ENCODE measurements around the gene BAIAP2. TPM values are rescaled to one million over a fixed set of nuclear protein-coding genes. Genes with fewer than 3 reads are reported as not detected.

Gene BAIAP2
- total RNA-seq, 1 experiment from 2014 or later, result 57.7 TPM

- no TSS peak for BruUV-seq (replicated peaks)
- DNase-seq, result no peak
- Histone ChIP-seq H3K27me3 (replicated peaks; ENCODE audit: control insufficient read depth, insufficient read depth, low read length) (no peaks in the 10 kb centered on the region), H3K9me3 (no peaks in the 10 kb centered on the region), H3K36me3 (ENCODE audit: control insufficient read depth, insufficient read depth, low read length) (no peaks in the 10 kb centered on the region), H3K4me3 (ENCODE audit: low read depth, low read length) (no peak overlapping the region), H3K4me1 (no peaks in the 10 kb centered on the region)
- intact Hi-C loops (cut with micrococcal nuclease; ENCODE audit: unreplicated experiment), result no loop called here
- Mint-ChIP-seq H3K9me3 (ENCODE audit: unreplicated experiment) (peaks cover 10% of the 10 kb centered on the region), H3K27me3 (ENCODE audit: insufficient read depth, unreplicated experiment) (no peaks in the 10 kb centered on the region), H3K4me3 (ENCODE audit: unreplicated experiment) (no peak overlapping the region), H3K36me3 (ENCODE audit: insufficient read depth, unreplicated experiment) (peaks cover 11% of the 10 kb centered on the region), H3K27ac (ENCODE audit: unreplicated experiment) (no peak overlapping the region), H3K4me1 (ENCODE audit: low read depth, unreplicated experiment) (peaks cover 6% of the 10 kb centered on the region)
- ChIA-PET CTCF (no interaction called here), POLR2A (no interaction called here)
- no peak for TF ChIP-seq CTCF (IDR thresholded peaks at IDR 0.05; ENCODE audit: insufficient read depth in 1 of 2, low read depth in 1 of 2, low read length in 1 of 2, severe bottlenecking in 1 of 2, unreplicated experiment in 1 of 2)
These were observed 7.9 kb upstream of the BAIAP2 start for GRCh38 chr17:81027038-81027437.

GRCh38 chr17:81027591-81028505 is 7.1 kb upstream of the BAIAP2 start:
- Mint-ChIP-seq H3K36me3 (ENCODE audit: insufficient read depth, unreplicated experiment) (peaks cover 11% of the 10 kb centered on the region), H3K4me3 (ENCODE audit: unreplicated experiment) (no peak overlapping the region), H3K4me1 (ENCODE audit: low read depth, unreplicated experiment) (peaks cover 6% of the 10 kb centered on the region), H3K27ac (ENCODE audit: unreplicated experiment) (no peak overlapping the region), H3K27me3 (ENCODE audit: insufficient read depth, unreplicated experiment) (no peaks in the 10 kb centered on the region), H3K9me3 (ENCODE audit: unreplicated experiment) (peaks cover 10% of the 10 kb centered on the region)
- H3K9me3 ChIP-seq, result no peaks in the 10 kb centered on the region
- ChIA-PET POLR2A (no interaction called here), CTCF (no interaction called here)
- no peak for TF ChIP-seq CTCF (IDR thresholded peaks at IDR 0.05; ENCODE audit: insufficient read depth in 1 of 2, low read depth in 1 of 2, low read length in 1 of 2, severe bottlenecking in 1 of 2, unreplicated experiment in 1 of 2)
- no peaks in the 10 kb centered on the region for H3K4me1 ChIP-seq
- H3K27me3 ChIP-seq (replicated peaks; ENCODE audit: control insufficient read depth, insufficient read depth, low read length), result no peaks in the 10 kb centered on the region
- no peak overlapping the region for H3K4me3 ChIP-seq (ENCODE audit: low read depth, low read length)
- intact Hi-C loops (cut with micrococcal nuclease; ENCODE audit: unreplicated experiment), result no loop called here
- H3K36me3 ChIP-seq (ENCODE audit: control insufficient read depth, insufficient read depth, low read length), result no peaks in the 10 kb centered on the region
- no TSS peak for BruUV-seq (replicated peaks)
- no peak for DNase-seq

GRCh38 chr17:81028506-81028858 is 6.5 kb upstream of the BAIAP2 start:
- no peak overlapping the region for H3K27ac Mint-ChIP-seq (ENCODE audit: unreplicated experiment)
- intact Hi-C loops (cut with micrococcal nuclease; ENCODE audit: unreplicated experiment), result no loop called here
- POLR2A ChIA-PET, result no interaction called here
- H3K4me1 Mint-ChIP-seq (ENCODE audit: low read depth, unreplicated experiment), result peaks cover 11% of the 10 kb centered on the region
- Histone ChIP-seq H3K4me1 (no peaks in the 10 kb centered on the region), H3K27me3 (replicated peaks; ENCODE audit: control insufficient read depth, insufficient read depth, low read length) (no peaks in the 10 kb centered on the region), H3K4me3 (ENCODE audit: low read depth, low read length) (no peak overlapping the region), H3K9me3 (no peaks in the 10 kb centered on the region), H3K36me3 (ENCODE audit: control insufficient read depth, insufficient read depth, low read length) (no peaks in the 10 kb centered on the region)
- peaks cover 11% of the 10 kb centered on the region for H3K36me3 Mint-ChIP-seq (ENCODE audit: insufficient read depth, unreplicated experiment)
- H3K9me3 Mint-ChIP-seq (ENCODE audit: unreplicated experiment), result peaks cover 10% of the 10 kb centered on the region
- CTCF ChIA-PET, result no interaction called here
- H3K4me3 Mint-ChIP-seq (ENCODE audit: unreplicated experiment), result no peak overlapping the region
- TF ChIP-seq CTCF (IDR thresholded peaks at IDR 0.05; ENCODE audit: insufficient read depth in 1 of 2, low read depth in 1 of 2, low read length in 1 of 2, severe bottlenecking in 1 of 2, unreplicated experiment in 1 of 2), result no peak
- no TSS peak for BruUV-seq (replicated peaks)
- H3K27me3 Mint-ChIP-seq (ENCODE audit: insufficient read depth, unreplicated experiment), result no peaks in the 10 kb centered on the region
- no peak for DNase-seq

Measured in Caco-2 (cell line).